Activated naive CD8-positive, alpha-beta T cell (primary cell): ENCODE results near the gene CCR5.
A peak's percentile ranks its signal among the peaks of the same experiment; 100 is the strongest.
"Not testable (repeated sequence)": the region's sequence is repeated elsewhere in the genome, so short reads cannot be mapped to it uniquely, and the experiment has no call there.

Source experiments
- H3K27ac Mint-ChIP-seq: one replicate; pipeline ENCODE4 v1.8.0; 2021; ENCODE audit warnings: mixed read lengths
- H3K27me3 Mint-ChIP-seq: one replicate; pipeline ENCODE4 v1.8.0; 2021; ENCODE audit warnings: mixed read lengths
- H3K36me3 Mint-ChIP-seq: one replicate; pipeline ENCODE4 v1.8.0; 2021; ENCODE audit warnings: mixed read lengths
- H3K4me1 Mint-ChIP-seq: one replicate; pipeline ENCODE4 v1.8.0; 2021; ENCODE audit warnings: low read depth, mixed read lengths
- H3K4me3 Mint-ChIP-seq: one replicate; pipeline ENCODE4 v1.8.0; 2021; ENCODE audit warnings: mild to moderate bottlenecking, mixed read lengths
- H3K9me3 Mint-ChIP-seq: one replicate; pipeline ENCODE4 v1.8.0; 2021; ENCODE audit warnings: low read depth, mixed read lengths

The CCR5 gene

GRCh38 chr3:46369151-46369550 is 1.6 kb upstream of the CCR5 start:
- Mint-ChIP-seq H3K4me3 (no peak overlapping the region), H3K27me3 (no peaks in the 10 kb centered on the region), H3K9me3 (no peaks in the 10 kb centered on the region), H3K4me1 (peaks cover 44% of the 10 kb centered on the region), H3K27ac (peak overlapping the region; percentile 72), H3K36me3 (no peaks in the 10 kb centered on the region)

GRCh38 chr3:46369675-46370132 is 1.0 kb upstream of the CCR5 start:
- Mint-ChIP-seq H3K9me3 (no peaks in the 10 kb centered on the region), H3K4me1 (peaks cover 49% of the 10 kb centered on the region)

GRCh38 chr3:46371519-46372340 is 984 bp downstream of the CCR5 start:
- H3K9me3 Mint-ChIP-seq: no peaks in the 10 kb centered on the region
- no peak overlapping the region for H3K27ac Mint-ChIP-seq
- H3K27me3 Mint-ChIP-seq: no peaks in the 10 kb centered on the region
- H3K4me1 Mint-ChIP-seq: peaks cover 65% of the 10 kb centered on the region
- no peak overlapping the region for H3K4me3 Mint-ChIP-seq
- H3K36me3 Mint-ChIP-seq: no peaks in the 10 kb centered on the region

More at GRCh38 chr3:46369675-46370132, 1.0 kb upstream of the CCR5 start:
- no peaks in the 10 kb centered on the region for H3K36me3 Mint-ChIP-seq
- no peaks in the 10 kb centered on the region for H3K27me3 Mint-ChIP-seq
- H3K27ac Mint-ChIP-seq: peak overlapping the region; percentile 72
- no peak overlapping the region for H3K4me3 Mint-ChIP-seq

- Mint-ChIP-seq H3K36me3 (no peaks in the 10 kb centered on the region), H3K27ac (no peak overlapping the region), H3K27me3 (no peaks in the 10 kb centered on the region), H3K4me3 (no peak overlapping the region), H3K4me1 (peaks cover 65% of the 10 kb centered on the region), H3K9me3 (no peaks in the 10 kb centered on the region)
Measured at GRCh38 chr3:46372492-46373359, 2.0 kb downstream of the CCR5 start.

GRCh38 chr3:46374755-46375154 is 4.0 kb downstream of the CCR5 start:
- peaks cover 46% of the 10 kb centered on the region for H3K4me1 Mint-ChIP-seq
- H3K36me3 Mint-ChIP-seq: no peaks in the 10 kb centered on the region
- H3K27ac Mint-ChIP-seq: no peak overlapping the region
- H3K4me3 Mint-ChIP-seq: no peak overlapping the region
- no peaks in the 10 kb centered on the region for H3K27me3 Mint-ChIP-seq
- no peaks in the 10 kb centered on the region for H3K9me3 Mint-ChIP-seq

GRCh38 chr3:46375218-46375617 is 4.5 kb downstream of the CCR5 start:
- Mint-ChIP-seq H3K4me1 (peaks cover 42% of the 10 kb centered on the region), H3K36me3 (no peaks in the 10 kb centered on the region), H3K27me3 (no peaks in the 10 kb centered on the region), H3K27ac (no peak overlapping the region), H3K4me3 (no peak overlapping the region), H3K9me3 (no peaks in the 10 kb centered on the region)

- H3K36me3 Mint-ChIP-seq: no peaks in the 10 kb centered on the region
- H3K9me3 Mint-ChIP-seq: no peaks in the 10 kb centered on the region
- no peak overlapping the region for H3K4me3 Mint-ChIP-seq
- H3K27ac Mint-ChIP-seq: no peak overlapping the region
- no peaks in the 10 kb centered on the region for H3K27me3 Mint-ChIP-seq
- peaks cover 42% of the 10 kb centered on the region for H3K4me1 Mint-ChIP-seq
Measured at GRCh38 chr3:46375814-46376213, 5.1 kb downstream of the CCR5 start.

- Mint-ChIP-seq H3K27me3 (no peaks in the 10 kb centered on the region), H3K9me3 (no peaks in the 10 kb centered on the region), H3K4me3 (no peak overlapping the region), H3K4me1 (peaks cover 36% of the 10 kb centered on the region), H3K27ac (no peak overlapping the region), H3K36me3 (no peaks in the 10 kb centered on the region)
Measured at GRCh38 chr3:46378426-46378942, 7.7 kb downstream of the CCR5 start.

GRCh38 chr3:46380471-46381221 is 9.9 kb downstream of the CCR5 start:
- no peaks in the 10 kb centered on the region for H3K9me3 Mint-ChIP-seq
- H3K27ac Mint-ChIP-seq: no peak overlapping the region
- H3K4me1 Mint-ChIP-seq: peaks cover 30% of the 10 kb centered on the region
- H3K4me3 Mint-ChIP-seq: no peak overlapping the region
- no peaks in the 10 kb centered on the region for H3K27me3 Mint-ChIP-seq
- no peaks in the 10 kb centered on the region for H3K36me3 Mint-ChIP-seq

GRCh38 chr3:46381625-46382024 is 10.9 kb downstream of the CCR5 start:
- no peak overlapping the region for H3K4me3 Mint-ChIP-seq
- no peak overlapping the region for H3K27ac Mint-ChIP-seq
- H3K4me1 Mint-ChIP-seq: peaks cover 23% of the 10 kb centered on the region
- no peaks in the 10 kb centered on the region for H3K9me3 Mint-ChIP-seq
- no peaks in the 10 kb centered on the region for H3K27me3 Mint-ChIP-seq
- no peaks in the 10 kb centered on the region for H3K36me3 Mint-ChIP-seq

GRCh38 chr3:46383211-46383950 is 12.6 kb downstream of the CCR5 start:
- H3K9me3 Mint-ChIP-seq: no peaks in the 10 kb centered on the region
- H3K27me3 Mint-ChIP-seq: no peaks in the 10 kb centered on the region
- peaks cover 22% of the 10 kb centered on the region for H3K4me1 Mint-ChIP-seq
- H3K4me3 Mint-ChIP-seq: no peak overlapping the region
- peak overlapping the region; percentile 47 for H3K27ac Mint-ChIP-seq
- no peaks in the 10 kb centered on the region for H3K36me3 Mint-ChIP-seq

- Mint-ChIP-seq H3K4me1 (peaks cover 22% of the 10 kb centered on the region), H3K4me3 (no peak overlapping the region), H3K27ac (no peak overlapping the region), H3K9me3 (no peaks in the 10 kb centered on the region), H3K36me3 (no peaks in the 10 kb centered on the region), H3K27me3 (no peaks in the 10 kb centered on the region)
Measured at GRCh38 chr3:46383951-46384330, 13.2 kb downstream of the CCR5 start.

GRCh38 chr3:46386205-46386604 is 15.5 kb downstream of the CCR5 start:
- Mint-ChIP-seq H3K27ac (no peak overlapping the region), H3K36me3 (no peaks in the 10 kb centered on the region), H3K4me3 (no peak overlapping the region), H3K4me1 (peaks cover 13% of the 10 kb centered on the region), H3K9me3 (no peaks in the 10 kb centered on the region), H3K27me3 (no peaks in the 10 kb centered on the region)

GRCh38 chr3:46388847-46389246 is 18.1 kb downstream of the CCR5 start:
- not testable (repeated sequence) for H3K27me3 Mint-ChIP-seq, H3K9me3 Mint-ChIP-seq, H3K27ac Mint-ChIP-seq, H3K4me1 Mint-ChIP-seq, H3K36me3 Mint-ChIP-seq, H3K4me3 Mint-ChIP-seq
